Measurements from ENCODE around the gene ZCCHC14. TPM values are rescaled to one million over a fixed set of nuclear protein-coding genes. Genes with fewer than 3 reads are reported as not detected.
"Not testable (repeated sequence)": the region's sequence is repeated elsewhere in the genome, so short reads cannot be mapped to it uniquely, and the experiment has no call there.

ZCCHC14 gene
- total RNA-seq, 2 experiments from 2014 or later = 4.2 to 5.0 TPM

- Mint-ChIP-seq H3K4me3 (no peak overlapping the region), H3K27ac (no peak overlapping the region), H3K4me1 (no peaks in the 10 kb centered on the region), H3K27me3 (peaks cover 30% of the 10 kb centered on the region), H3K36me3 (ENCODE audit: low read depth) (no peaks in the 10 kb centered on the region), H3K9me3 (peaks cover 6% of the 10 kb centered on the region)
- no peak for DNase-seq
- CTCF ChIA-PET = no interaction called here
- POLR2A ChIA-PET = no interaction called here
These were observed 41.3 kb upstream of the ZCCHC14 start for GRCh38 chr16:87534030-87534653.

- Mint-ChIP-seq H3K27me3 (peaks cover 25% of the 10 kb centered on the region), H3K36me3 (ENCODE audit: low read depth) (no peaks in the 10 kb centered on the region), H3K4me1 (no peaks in the 10 kb centered on the region), H3K9me3 (peaks cover 6% of the 10 kb centered on the region), H3K27ac (no peak overlapping the region), H3K4me3 (no peak overlapping the region)
- no peak for DNase-seq
- ChIA-PET CTCF (no interaction called here), POLR2A (no interaction called here)
These were observed 40.2 kb upstream of the ZCCHC14 start for GRCh38 chr16:87533061-87533460.

GRCh38 chr16:87531418-87531817 is 38.6 kb upstream of the ZCCHC14 start:
- peaks cover 26% of the 10 kb centered on the region for H3K27me3 Mint-ChIP-seq
- CTCF ChIA-PET = no interaction called here
- H3K9me3 Mint-ChIP-seq = peaks cover 6% of the 10 kb centered on the region

GRCh38 chr16:87528690-87529579 is 36.1 kb upstream of the ZCCHC14 start:
- POLR2A ChIA-PET = no interaction called here

More at GRCh38 chr16:87531418-87531817, 38.6 kb upstream of the ZCCHC14 start:
- POLR2A ChIA-PET = no interaction called here
- no peaks in the 10 kb centered on the region for H3K36me3 Mint-ChIP-seq (ENCODE audit: low read depth)
- DNase-seq = no peak
- no peak overlapping the region for H3K4me3 Mint-ChIP-seq
- no peaks in the 10 kb centered on the region for H3K4me1 Mint-ChIP-seq
- no peak overlapping the region for H3K27ac Mint-ChIP-seq

GRCh38 chr16:87527055-87527724 is 34.4 kb upstream of the ZCCHC14 start:
- DNase-seq = no peak
- POLR2A ChIA-PET = no interaction called here
- no peaks in the 10 kb centered on the region for H3K36me3 Mint-ChIP-seq (ENCODE audit: low read depth)
- peaks cover 6% of the 10 kb centered on the region for H3K9me3 Mint-ChIP-seq
- peaks cover 33% of the 10 kb centered on the region for H3K27me3 Mint-ChIP-seq
- no peaks in the 10 kb centered on the region for H3K4me1 Mint-ChIP-seq
- CTCF ChIA-PET = no interaction called here
- no peak overlapping the region for H3K4me3 Mint-ChIP-seq
- no peak overlapping the region for H3K27ac Mint-ChIP-seq

More at GRCh38 chr16:87528690-87529579, 36.1 kb upstream of the ZCCHC14 start:
- Mint-ChIP-seq H3K4me1 (no peaks in the 10 kb centered on the region), H3K36me3 (ENCODE audit: low read depth) (no peaks in the 10 kb centered on the region), H3K9me3 (peaks cover 6% of the 10 kb centered on the region), H3K27me3 (peaks cover 40% of the 10 kb centered on the region), H3K4me3 (no peak overlapping the region), H3K27ac (no peak overlapping the region)
- CTCF ChIA-PET = no interaction called here
- DNase-seq = no peak

GRCh38 chr16:87526238-87526947 is 33.6 kb upstream of the ZCCHC14 start:
- ChIA-PET CTCF (no interaction called here), POLR2A (no interaction called here)
- Mint-ChIP-seq H3K36me3 (ENCODE audit: low read depth) (no peaks in the 10 kb centered on the region), H3K4me3 (no peak overlapping the region), H3K9me3 (peaks cover 4% of the 10 kb centered on the region), H3K4me1 (no peaks in the 10 kb centered on the region), H3K27ac (no peak overlapping the region), H3K27me3 (peaks cover 33% of the 10 kb centered on the region)
- no peak for DNase-seq

GRCh38 chr16:87525352-87525751 is 32.5 kb upstream of the ZCCHC14 start:
- H3K36me3 Mint-ChIP-seq (ENCODE audit: low read depth) = no peaks in the 10 kb centered on the region
- no peak overlapping the region for H3K4me3 Mint-ChIP-seq
- no peak for DNase-seq
- peaks cover 4% of the 10 kb centered on the region for H3K9me3 Mint-ChIP-seq
- H3K27ac Mint-ChIP-seq = no peak overlapping the region
- peaks cover 31% of the 10 kb centered on the region for H3K27me3 Mint-ChIP-seq
- CTCF ChIA-PET = no interaction called here
- POLR2A ChIA-PET = no interaction called here
- H3K4me1 Mint-ChIP-seq = no peaks in the 10 kb centered on the region

- no peak overlapping the region for H3K4me3 Mint-ChIP-seq
- CTCF ChIA-PET = no interaction called here
- no peak overlapping the region for H3K27ac Mint-ChIP-seq
- DNase-seq = no peak
- H3K4me1 Mint-ChIP-seq = no peaks in the 10 kb centered on the region
- H3K36me3 Mint-ChIP-seq (ENCODE audit: low read depth) = no peaks in the 10 kb centered on the region
- POLR2A ChIA-PET = no interaction called here
- H3K27me3 Mint-ChIP-seq = peaks cover 27% of the 10 kb centered on the region
- H3K9me3 Mint-ChIP-seq = no peaks in the 10 kb centered on the region
These were observed 31.6 kb upstream of the ZCCHC14 start for GRCh38 chr16:87524407-87524806.

- H3K27ac Mint-ChIP-seq; DNase-seq; H3K9me3 Mint-ChIP-seq; CTCF ChIA-PET; POLR2A ChIA-PET; H3K4me3 Mint-ChIP-seq; H3K4me1 Mint-ChIP-seq; H3K36me3 Mint-ChIP-seq (ENCODE audit: low read depth): not testable (repeated sequence)
- H3K27me3 Mint-ChIP-seq = peaks cover 28% of the 10 kb centered on the region
These were observed 30.8 kb upstream of the ZCCHC14 start for GRCh38 chr16:87523605-87524004.

GRCh38 chr16:87521764-87522163 is 28.9 kb upstream of the ZCCHC14 start:
- H3K27ac Mint-ChIP-seq; H3K4me3 Mint-ChIP-seq; H3K4me1 Mint-ChIP-seq; H3K9me3 Mint-ChIP-seq; CTCF ChIA-PET; POLR2A ChIA-PET; H3K36me3 Mint-ChIP-seq (ENCODE audit: low read depth); DNase-seq: not testable (repeated sequence)
- peaks cover 23% of the 10 kb centered on the region for H3K27me3 Mint-ChIP-seq

- H3K27ac Mint-ChIP-seq; H3K9me3 Mint-ChIP-seq; CTCF ChIA-PET; POLR2A ChIA-PET; H3K4me1 Mint-ChIP-seq; DNase-seq; H3K27me3 Mint-ChIP-seq; H3K4me3 Mint-ChIP-seq; H3K36me3 Mint-ChIP-seq (ENCODE audit: low read depth): not testable (repeated sequence)
These were observed 26.3 kb upstream of the ZCCHC14 start for GRCh38 chr16:87519170-87519569.

GRCh38 chr16:87518430-87519051 is 25.7 kb upstream of the ZCCHC14 start:
- H3K36me3 Mint-ChIP-seq (ENCODE audit: low read depth); H3K9me3 Mint-ChIP-seq; H3K4me1 Mint-ChIP-seq; POLR2A ChIA-PET; DNase-seq; CTCF ChIA-PET; H3K27me3 Mint-ChIP-seq; H3K4me3 Mint-ChIP-seq; H3K27ac Mint-ChIP-seq: not testable (repeated sequence)
